T-helper 9 cell (primary cell): ENCODE measurements around the gene GOLGA6A.

Experiments
- DNase-seq: peaks from one replicate; pipeline ENCODE4 v3.0.0-alpha.2; 2020

The GOLGA6A gene

DNA sequence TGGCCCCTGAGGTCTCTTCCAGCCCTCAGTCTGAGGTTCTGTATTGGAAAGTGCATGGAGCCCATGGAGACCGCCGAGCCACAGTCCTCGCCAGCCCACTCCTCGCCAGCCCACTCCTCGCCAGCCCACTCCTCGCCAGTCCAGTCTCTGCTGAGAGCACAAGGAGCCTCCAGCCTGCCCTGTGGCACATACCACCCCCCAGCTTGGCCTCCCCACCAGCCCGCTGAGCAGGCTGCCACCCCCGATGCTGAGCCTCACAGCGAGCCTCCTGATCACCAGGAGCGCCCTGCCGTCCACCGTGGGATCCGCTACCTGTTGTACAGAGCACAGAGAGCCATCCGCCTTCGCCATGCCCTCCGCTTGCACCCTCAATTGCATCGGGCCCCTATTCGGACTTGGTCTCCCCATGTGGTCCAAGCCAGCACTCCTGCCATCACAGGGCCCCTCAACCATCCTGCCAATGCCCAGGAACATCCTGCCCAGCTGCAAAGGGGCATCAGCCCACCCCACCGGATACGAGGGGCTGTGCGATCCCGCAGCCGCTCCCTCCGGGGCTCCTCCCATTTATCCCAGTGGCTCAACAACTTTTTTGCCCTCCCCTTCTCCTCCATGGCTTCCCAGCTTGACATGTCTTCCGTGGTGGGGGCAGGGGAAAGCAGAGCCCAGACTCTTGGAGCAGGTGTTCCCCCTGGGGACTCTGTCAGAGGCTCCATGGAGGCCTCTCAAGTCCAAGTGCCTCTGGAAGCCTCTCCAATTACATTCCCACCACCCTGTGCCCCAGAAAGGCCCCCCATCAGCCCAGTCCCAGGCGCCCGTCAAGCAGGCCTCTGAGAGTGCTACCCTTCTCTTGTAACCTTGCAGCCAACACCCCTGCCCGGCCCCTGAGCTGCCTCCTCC lies 47.0 kb downstream of the GOLGA6A start:
- no peak for DNase-seq

DNA sequence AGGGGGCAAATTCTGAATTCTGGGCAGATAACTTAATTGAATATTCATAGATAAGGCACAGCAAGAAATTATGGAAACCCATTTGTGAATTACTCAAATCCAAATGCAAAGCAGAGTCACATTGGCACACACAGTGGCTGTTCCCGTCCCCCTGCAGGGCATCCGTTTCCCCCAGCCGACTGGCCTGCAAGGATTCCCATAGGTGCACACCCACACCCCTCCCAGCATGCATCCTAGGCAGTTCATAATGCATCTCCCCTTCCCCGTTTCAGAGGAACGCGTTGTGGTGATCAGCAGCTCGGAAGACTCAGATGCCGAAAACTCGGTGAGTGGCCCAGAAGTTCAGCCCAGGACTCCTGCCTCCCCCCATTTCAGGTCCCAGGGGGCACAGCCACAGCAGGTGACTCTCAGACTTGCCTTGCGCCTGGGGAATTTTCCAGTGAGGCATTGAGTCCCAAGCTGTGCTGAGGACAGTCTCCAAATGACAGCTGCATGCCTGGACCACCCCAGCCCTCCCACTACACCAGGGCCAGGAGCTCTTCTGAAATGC lies 48.1 kb downstream of the GOLGA6A start:
- DNase-seq = no peak

DNA sequence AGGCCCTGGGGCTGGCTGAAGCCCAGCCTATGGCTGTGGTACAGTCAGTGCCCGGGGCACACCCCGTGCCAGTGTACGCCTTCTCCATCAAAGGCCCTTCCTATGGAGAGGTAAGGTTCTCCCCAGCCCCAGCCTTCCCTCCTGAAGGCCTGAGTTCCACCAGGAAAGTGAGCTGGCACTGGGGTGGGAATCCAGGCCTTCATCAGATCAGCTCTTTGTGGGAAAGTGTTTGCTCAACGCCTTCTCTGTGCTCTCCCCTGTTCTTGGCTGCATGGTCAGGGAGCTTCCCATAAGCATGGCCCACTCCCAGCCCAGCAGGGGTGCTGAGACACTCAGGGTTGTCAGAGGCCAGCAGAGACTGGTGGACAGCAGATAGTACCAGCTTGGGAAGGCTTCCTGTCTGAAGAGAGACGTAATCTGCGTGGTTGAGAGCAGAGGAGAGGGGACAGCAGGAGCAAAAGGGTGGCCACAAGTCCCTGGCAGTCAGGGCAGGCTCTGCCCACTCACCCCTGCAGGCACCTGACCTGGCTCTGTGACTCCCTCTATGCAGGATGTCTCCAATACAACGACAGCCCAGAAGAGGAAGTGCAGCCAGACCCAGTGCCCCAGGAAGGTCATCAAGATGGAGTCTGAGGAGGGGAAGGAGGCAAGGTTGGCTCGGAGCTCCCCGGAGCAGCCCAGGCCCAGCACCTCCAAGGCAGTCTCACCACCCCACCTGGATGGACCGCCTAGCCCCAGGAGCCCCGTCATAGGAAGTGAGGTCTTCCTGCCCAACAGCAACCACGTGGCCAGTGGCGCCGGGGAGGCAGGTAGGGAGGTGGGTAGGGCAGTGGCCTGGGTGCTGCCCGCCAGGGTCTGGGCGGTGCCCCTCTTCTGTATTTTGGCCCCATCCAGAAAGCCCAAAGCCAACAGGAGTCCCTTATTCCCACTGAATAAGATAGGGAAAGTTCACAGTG lies 49.5 kb downstream of the GOLGA6A start:
- no peak for DNase-seq

DNA sequence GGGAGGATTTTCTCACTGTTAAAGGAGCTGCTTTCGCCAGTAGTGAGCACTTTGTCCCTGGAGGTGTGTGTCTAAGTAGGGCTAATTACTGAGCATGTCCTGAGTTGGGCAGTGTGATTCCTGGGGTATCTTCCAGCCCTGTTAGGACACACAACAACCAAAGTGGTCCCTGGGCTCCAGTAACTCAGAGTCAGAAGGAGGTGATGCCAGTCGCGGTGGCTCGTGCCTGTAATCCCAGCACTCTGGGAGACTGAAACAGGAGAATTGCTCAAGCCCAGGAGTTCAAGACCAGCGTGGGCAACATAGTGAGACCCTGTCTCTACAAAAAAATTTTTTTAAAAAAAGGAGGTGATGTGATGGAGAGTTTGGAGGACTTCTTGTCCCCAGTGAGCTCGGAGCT lies 50.3 kb downstream of the GOLGA6A start:
- DNase-seq = no peak

DNA sequence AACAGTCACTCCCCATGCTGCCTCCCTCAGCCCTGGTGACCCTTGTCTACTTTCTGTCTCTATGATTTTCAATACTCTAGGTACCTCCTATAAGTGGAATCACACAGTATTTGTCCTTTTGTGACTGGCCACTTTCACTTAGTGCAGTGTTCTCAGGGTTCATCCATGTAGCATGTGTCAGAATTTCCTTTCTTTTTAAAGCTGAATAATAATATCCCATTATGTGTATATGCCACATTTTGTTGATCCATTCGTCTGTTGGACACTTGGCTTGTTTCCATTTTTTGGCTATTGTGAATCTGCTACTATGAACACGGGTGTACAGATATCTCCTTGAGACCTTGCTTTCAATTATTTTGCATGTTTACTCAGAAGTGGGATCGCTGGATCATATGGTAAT lies 53.7 kb downstream of the GOLGA6A start:
- no peak for DNase-seq

DNA sequence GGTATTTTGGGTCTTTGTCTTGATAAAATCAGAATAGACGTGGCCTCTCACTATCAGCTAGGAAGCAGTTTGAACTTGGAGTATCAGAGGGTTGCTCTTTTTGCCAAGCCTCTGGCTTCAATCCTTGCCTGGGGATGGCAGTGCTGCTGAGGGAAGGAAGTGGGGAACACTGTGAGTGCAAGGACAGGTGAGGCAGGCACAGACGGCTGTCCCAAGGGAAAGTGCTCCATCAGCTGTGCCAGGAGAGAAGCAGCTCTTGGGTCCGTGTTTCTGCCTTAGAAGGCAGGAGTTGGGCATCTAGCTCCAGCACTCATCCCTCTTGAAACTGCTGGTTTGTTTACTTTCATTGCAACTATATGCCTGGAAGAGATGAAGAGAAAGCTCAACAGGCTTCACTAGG lies 54.7 kb downstream of the GOLGA6A start:
- DNase-seq = no peak

DNA sequence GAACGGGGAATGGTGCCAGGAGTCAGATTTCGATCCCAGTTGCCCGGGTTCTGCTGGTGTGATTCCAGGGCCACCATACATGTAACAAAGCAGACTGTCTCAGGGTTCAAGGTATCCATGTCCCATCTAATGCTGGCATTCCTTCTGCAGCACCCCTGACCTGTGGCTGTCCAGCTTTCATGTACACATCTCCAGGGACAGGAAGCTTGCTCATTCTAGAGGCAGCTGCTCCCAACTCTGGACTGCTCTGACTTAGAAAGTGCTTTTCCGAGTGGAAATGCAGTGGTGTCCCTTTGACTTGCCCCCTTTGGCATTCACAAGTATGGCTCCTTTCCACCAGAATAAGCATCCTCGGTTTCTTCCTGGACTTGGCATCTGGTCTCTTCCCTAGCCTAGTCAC lies 56.9 kb downstream of the GOLGA6A start:
- DNase-seq = no peak

DNA sequence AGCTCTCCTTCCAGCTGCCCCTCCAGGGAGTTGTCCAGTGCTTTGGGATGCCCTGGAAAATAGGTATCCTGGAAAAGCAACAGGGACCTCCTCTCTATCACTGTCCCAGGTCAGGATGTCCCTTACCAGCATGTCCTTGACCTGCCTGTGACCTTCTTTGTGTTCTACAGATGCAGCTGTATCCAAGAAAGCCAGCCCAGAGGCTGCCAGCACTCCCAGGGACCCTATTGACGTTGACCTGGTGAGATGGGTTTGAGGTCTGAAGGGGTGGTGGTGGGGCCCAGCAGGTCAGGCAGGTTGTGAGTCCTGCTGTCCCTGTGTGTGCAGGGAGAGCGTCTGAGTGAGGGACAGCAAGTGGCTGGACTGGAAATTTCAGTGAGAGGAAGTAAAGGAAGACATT lies 57.7 kb downstream of the GOLGA6A start:
- no peak for DNase-seq

DNA sequence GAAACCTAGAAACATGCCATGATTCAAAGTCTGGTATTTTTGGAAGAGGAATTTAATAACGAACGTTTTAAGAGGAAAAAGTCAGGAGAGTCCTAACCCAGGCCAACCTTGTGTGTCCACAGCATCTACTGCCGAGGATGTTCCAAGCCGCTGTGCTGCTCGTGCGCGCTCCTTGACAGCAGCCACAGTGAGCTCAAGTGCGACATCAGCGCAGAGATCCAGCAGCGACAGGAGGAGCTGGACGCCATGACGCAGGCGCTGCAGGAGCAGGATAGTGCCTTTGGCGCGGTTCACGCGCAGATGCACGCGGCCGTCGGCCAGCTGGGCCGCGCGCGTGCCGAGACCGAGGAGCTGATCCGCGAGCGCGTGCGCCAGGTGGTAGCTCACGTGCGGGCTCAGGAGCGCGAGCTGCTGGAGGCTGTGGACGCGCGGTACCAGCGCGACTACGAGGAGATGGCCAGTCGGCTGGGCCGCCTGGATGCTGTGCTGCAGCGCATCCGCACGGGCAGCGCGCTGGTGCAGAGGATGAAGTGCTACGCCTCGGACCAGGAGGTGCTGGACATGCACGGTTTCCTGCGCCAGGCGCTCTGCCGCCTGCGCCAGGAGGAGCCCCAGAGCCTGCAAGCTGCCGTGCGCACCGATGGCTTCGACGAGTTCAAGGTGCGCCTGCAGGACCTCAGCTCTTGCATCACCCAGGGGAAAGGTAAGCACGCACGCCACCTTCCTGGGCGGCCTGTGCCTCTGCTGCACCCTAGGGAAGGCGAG lies 59.5 kb downstream of the GOLGA6A start:
- DNase-seq = no peak
